ENCODE data around the gene STAT2.

GRCh38 chr12:56324206-56324605 is 35.7 kb downstream of the STAT2 start:
- TF ChIP-seq CTCF (IDR thresholded peaks at IDR 0.05) (no peak), POLR2A (IDR thresholded peaks at IDR 0.05) (no peak)

Data from right lobe of liver (tissue), 4 donors.